K562 (cell line): ENCODE data around the gene NDUFB10. TPM values are rescaled to one million over a fixed set of nuclear protein-coding genes. Genes with fewer than 3 reads are reported as not detected.

ENCODE experiments used
- ATAC-seq: fragments of 200-7000 bp; cut with Tn5 transposase; 3 replicates; pipeline ENCODE4 v1.9.1; 2020; ENCODE audit warnings: moderate library complexity
- BruUV-seq: library from RNA; stranded (reverse); fragments of 400-500 nt; replicated peaks from 2 replicates; lab custom pipeline; 2021; lab: Mats Ljungman, UMichigan
- CTCF ChIA-PET: fragments of 300-600 bp; formaldehyde crosslinking; extraction: SDS; loops from one replicate; lab custom pipeline; 2021; ENCODE audit warnings: low intra/inter-chr PET ratio; lab: Yijun Ruan, JAX
- POLR2A ChIA-PET: fragments of 300-600, 350-650 bp; sonication (Branson Sonifier 250); formaldehyde crosslinking; extraction: SDS; loops from one replicate; lab custom pipeline; 2021; ENCODE audit warnings: antibody characterized with exemption, inconsistent platforms; lab: Yijun Ruan, JAX
- DNase-seq, 4 experiments: peaks; one replicate each; pipeline versions ENCODE4 v3.0.0 to v3.0.0-alpha.2; 2011 to 2018; ENCODE audit warnings: low spot score in 3 of 4, mixed read lengths in 3 of 4; ENCODE audit errors: extremely low read depth in 1 of 4
- FAIRE-seq: peaks from 2 replicates; lab custom pipeline; 2011; peaks lifted over from hg19 to GRCh38; lab: Jason Lieb, UNC
- H2AFZ ChIP-seq: 2 replicates; pipeline ENCODE4 v1.6.0; 2011; ENCODE audit warnings: low read depth, low read length, control low read depth, inconsistent platforms
- H3K27ac ChIP-seq: fragments of 200-600 bp; 3 replicates; pipeline ENCODE4 v1.8.0; 2011; ENCODE audit warnings: low read depth, mild to moderate bottlenecking, control low read depth, inconsistent platforms, low read length, moderate library complexity, mixed read lengths; ENCODE audit errors: extremely low read depth
- H3K27me3 ChIP-seq, 2 experiments: fragments of 300-600 bp in 1 of 2; 2 replicates in 1 of 2; 3 replicates in 1 of 2; pipeline versions ENCODE4 v1.6.0 to v1.8.0; 2011; ENCODE audit warnings: inconsistent platforms in 2 of 2, low read length in 2 of 2, mild to moderate bottlenecking in 1 of 2, mixed read lengths in 1 of 2, moderate library complexity in 1 of 2; ENCODE audit not compliant: control insufficient read depth in 2 of 2, insufficient read depth in 2 of 2
- H3K36me3 ChIP-seq: fragments of 300-600 bp; 3 replicates; pipeline ENCODE4 v1.8.0; 2011; ENCODE audit warnings: mild to moderate bottlenecking, low read length, inconsistent platforms; ENCODE audit not compliant: control insufficient read depth, insufficient read depth
- H3K4me1 ChIP-seq, 2 experiments: fragments of 200-600 bp in 1 of 2; replicated peaks in 1 of 2; 2 replicates in 1 of 2; 3 replicates in 1 of 2; pipeline versions ENCODE4 v1.5.1 to v1.8.0; 2011; ENCODE audit warnings: inconsistent platforms in 2 of 2, low read length in 2 of 2, mild to moderate bottlenecking in 1 of 2, mixed read lengths in 1 of 2, moderate library complexity in 1 of 2; ENCODE audit not compliant: control insufficient read depth in 2 of 2, insufficient read depth in 2 of 2
- H3K4me2 ChIP-seq: 2 replicates; pipeline ENCODE4 v1.6.1; 2011; ENCODE audit warnings: low read length, control low read depth, inconsistent platforms, mixed read lengths; ENCODE audit not compliant: insufficient read depth
- H3K4me3 ChIP-seq: fragments of 200-600 bp; sonication (generic), shearing (Covaris generic); 2 replicates; pipeline ENCODE4 v1.5.1; 2016; ENCODE audit warnings: control low read depth, inconsistent platforms
- H3K79me2 ChIP-seq: fragments of 200-600 bp; 3 replicates; pipeline ENCODE4 v1.8.0; 2011; ENCODE audit warnings: low read length, inconsistent platforms; ENCODE audit not compliant: control insufficient read depth, insufficient read depth
- H3K9ac ChIP-seq, 2 experiments: 2 replicates each; pipeline versions ENCODE4 v1.6.0 to v1.6.1; 2011; ENCODE audit warnings: low read depth in 2 of 2, low read length in 2 of 2, control low read depth in 1 of 2, inconsistent platforms in 1 of 2, mild to moderate bottlenecking in 1 of 2, mixed read lengths in 1 of 2; ENCODE audit not compliant: insufficient read depth in 1 of 2
- H3K9me1 ChIP-seq: one replicate; pipeline ENCODE4 v1.6.0; 2011; ENCODE audit warnings: inconsistent platforms, mild to moderate bottlenecking, low read length, moderate library complexity; ENCODE audit not compliant: control insufficient read depth, insufficient read depth
- H3K9me3 ChIP-seq: replicated peaks from 2 replicates; pipeline ENCODE4 v1.5.1; 2011; ENCODE audit warnings: low read depth, low read length, inconsistent platforms; ENCODE audit not compliant: control insufficient read depth, insufficient read depth
- H4K20me1 ChIP-seq: replicated peaks from 2 replicates; pipeline ENCODE4 v1.6.1; 2011; ENCODE audit warnings: low read length, inconsistent platforms, mixed read lengths; ENCODE audit not compliant: control insufficient read depth, insufficient read depth
- GATAD2B ChIP-seq: fragments of 450-650 bp; IDR thresholded peaks from 2 replicates; pipeline ENCODE4 v1.6.1; 2017; ENCODE audit warnings: mild to moderate bottlenecking, borderline replicate concordance
- HDAC3 ChIP-seq: fragments of 450-650 bp; IDR thresholded peaks from 2 replicates; pipeline ENCODE4 v1.6.1; 2018; ENCODE audit warnings: borderline replicate concordance, mild to moderate bottlenecking, moderate library complexity; ENCODE audit not compliant: partially characterized antibody
- HNRNPLL ChIP-seq: fragments of 200-400 bp; formaldehyde crosslinking; IDR thresholded peaks from 2 replicates; pipeline ENCODE4 v1.6.1; 2017; ENCODE audit warnings: low read length, low read depth, mild to moderate bottlenecking; ENCODE audit not compliant: poor library complexity, severe bottlenecking
- KLF10 ChIP-seq: fragments of 250-450 bp; sonication (Bioruptor Pico); IDR thresholded peaks from 2 replicates; pipeline ENCODE4 v1.6.1; 2021; ENCODE audit warnings: matching md5 sums
- MTA1 ChIP-seq: fragments of 450-650 bp; IDR thresholded peaks from 2 replicates; pipeline ENCODE4 v1.6.1; 2017; ENCODE audit warnings: borderline replicate concordance
- NCOA6 ChIP-seq: fragments of 450-650 bp; IDR thresholded peaks from 2 replicates; pipeline ENCODE4 v1.6.1; 2017; ENCODE audit warnings: mild to moderate bottlenecking
- NEUROD1 ChIP-seq: fragments of 150-350 bp; IDR thresholded peaks from 2 replicates; pipeline ENCODE4 v1.6.1; 2014; ENCODE audit warnings: borderline replicate concordance, low read length, low read depth; ENCODE audit not compliant: partially characterized antibody
- NFRKB ChIP-seq: fragments of 450-650 bp; IDR thresholded peaks from 2 replicates; pipeline ENCODE4 v1.6.1; 2016; ENCODE audit warnings: low read depth
- NR1H2 ChIP-seq: sonication (generic); formaldehyde crosslinking; IDR thresholded peaks from 2 replicates; pipeline ENCODE4 v1.4.0; 2020; ENCODE audit warnings: mild to moderate bottlenecking, missing genetic modification reagents
- POLR2G ChIP-seq: fragments of 200-400 bp; formaldehyde crosslinking; IDR thresholded peaks from 2 replicates; pipeline ENCODE4 v1.6.1; 2017; ENCODE audit warnings: low read depth, mild to moderate bottlenecking, antibody characterized with exemption, low read length, moderate library complexity
- PPARD ChIP-seq: fragments of 250-450 bp; sonication (Bioruptor Pico); IDR thresholded peaks from 2 replicates; pipeline ENCODE4 v1.8.0; 2022; ENCODE audit warnings: inconsistent platforms, mild to moderate bottlenecking, moderate library complexity
- PURB ChIP-seq: sonication (generic); formaldehyde crosslinking; IDR thresholded peaks from 2 replicates; pipeline ENCODE4 v1.9.0; 2021; ENCODE audit warnings: low read depth, mild to moderate bottlenecking, missing genetic modification reagents
- TARDBP ChIP-seq: fragments of 450-650 bp; IDR thresholded peaks from 2 replicates; pipeline ENCODE4 v1.6.1; 2016
- TBL1XR1 ChIP-seq, 2 experiments: IDR thresholded peaks; 2 replicates each; pipeline ENCODE4 v1.6.1; 2012; ENCODE audit warnings: improper control_type of control experiment in 2 of 2, low read length in 2 of 2, mild to moderate bottlenecking in 1 of 2
- ZFP36 ChIP-seq: fragments of 150-350 bp; IDR thresholded peaks from 2 replicates; pipeline ENCODE4 v1.6.1; 2018; ENCODE audit warnings: low read length, low read depth; ENCODE audit not compliant: partially characterized antibody
- ZNF77 ChIP-seq: fragments of 250-450 bp; sonication (Bioruptor Pico); IDR thresholded peaks from 2 replicates; pipeline ENCODE4 v1.5.0; 2020
- WGBS: fragments of 100-300 bp; shearing (Covaris generic); methylation state at CpG from one replicate; pipeline ENCODE4 v1.1.6; 2016; ENCODE audit warnings: low coverage, mixed read lengths; ENCODE audit not compliant: insufficient coverage; ENCODE audit errors: missing lambda C conversion rate; 5-methylcytosine and 5-hydroxymethylcytosine counted together
- in situ Hi-C: fragments of 300-500 bp; cut with MboI; formaldehyde crosslinking; loops from 4 replicates; pipeline ENCODE4 v1.15.0; 2018; ENCODE audit warnings: inconsistent platforms, mixed read lengths
- intact Hi-C: fragments of 100-400 bp; cut with micrococcal nuclease; formaldehyde crosslinking; loops from 2 replicates; pipeline ENCODE4 v1.14.2; 2022
- polyA plus RNA-seq, 8 experiments: library from polyadenylated mRNA; depleted of rRNA in 4 of 8; stranded (reverse) in 5 of 8; unstranded in 3 of 8; fragments of >200 nt; fragmentation: Nextera tagmentation in 2 of 8; fragmentation: Illumina TruSeq in 1 of 8; extraction: Ambion mirVana in 2 of 8; extraction: Trizol in 1 of 8; gene quantifications; 2 replicates each; pipeline versions ENCODE4 v1.2.1 to v1.2.3, GENCODE V29; 2011 to 2014; ENCODE audit warnings: inconsistent platforms in 1 of 8, missing spikeins in 1 of 8
- total RNA-seq, 7 experiments: library from RNA; depleted of rRNA in 6 of 7; stranded (reverse); fragments of >200 nt in 6 of 7; fragmentation: Illumina TruSeq in 2 of 7; extraction: Trizol in 2 of 7; gene quantifications; 2 replicates each; pipeline versions ENCODE4 v1.2.1 to v1.2.3, GENCODE V29; 2011 to 2021; ENCODE audit warnings: low replicate concordance in 1 of 7

The NDUFB10 gene
- total and polyA plus RNA-seq, 9 of the 15 experiments (the other 6 are each of a cell fraction or from before 2014, with no cell fraction given) = 69.3 to 527 (median 161) TPM

DNA sequence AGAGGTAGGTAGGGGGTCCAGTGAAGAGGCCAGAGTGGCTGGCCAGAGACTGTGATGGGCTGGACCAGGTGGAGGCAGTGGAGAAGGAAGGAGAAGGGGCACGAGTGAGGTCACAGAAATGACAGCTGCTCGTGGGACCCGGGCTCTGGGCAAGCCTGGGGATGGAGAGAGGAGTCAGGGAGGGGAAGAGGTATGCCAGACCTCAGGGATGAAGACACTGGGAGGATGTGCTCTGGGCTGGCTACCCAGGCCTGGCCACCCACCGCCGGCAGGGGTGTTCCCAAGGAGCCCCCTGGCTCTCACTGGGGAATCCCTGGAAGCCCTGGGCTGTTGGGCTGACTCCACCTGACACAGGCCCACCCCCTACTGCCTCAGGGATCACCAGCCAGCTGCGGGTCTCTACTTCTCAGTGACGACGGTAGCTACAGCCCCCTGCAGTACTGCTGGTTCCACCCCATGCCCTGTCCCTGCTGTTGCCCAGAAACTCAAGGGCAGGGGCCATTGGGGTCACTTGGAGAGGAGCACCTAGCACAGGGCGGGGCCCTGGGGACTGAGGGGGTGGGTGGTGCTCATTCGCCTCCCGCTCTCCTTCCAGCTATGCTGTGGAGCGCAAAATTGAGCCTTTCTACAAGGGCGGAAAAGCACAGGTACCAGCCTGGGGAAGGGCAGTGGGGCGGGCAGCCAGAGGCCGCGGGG is 14.3 kb downstream of the NDUFB10 start:
- intact Hi-C loops = no loop called here
- peak overlapping the region in 1 of 2 experiments; percentile 56; a peak in 2 of 4 replicates for H3K9ac ChIP-seq
- POLR2A ChIA-PET = interaction anchor here (1.4 to 1.8 kb wide), 2 partner anchors 9 to 18 kb away, joined by 3 to 10 read pairs; partner anchors contain the start of gene RPS2

DNA sequence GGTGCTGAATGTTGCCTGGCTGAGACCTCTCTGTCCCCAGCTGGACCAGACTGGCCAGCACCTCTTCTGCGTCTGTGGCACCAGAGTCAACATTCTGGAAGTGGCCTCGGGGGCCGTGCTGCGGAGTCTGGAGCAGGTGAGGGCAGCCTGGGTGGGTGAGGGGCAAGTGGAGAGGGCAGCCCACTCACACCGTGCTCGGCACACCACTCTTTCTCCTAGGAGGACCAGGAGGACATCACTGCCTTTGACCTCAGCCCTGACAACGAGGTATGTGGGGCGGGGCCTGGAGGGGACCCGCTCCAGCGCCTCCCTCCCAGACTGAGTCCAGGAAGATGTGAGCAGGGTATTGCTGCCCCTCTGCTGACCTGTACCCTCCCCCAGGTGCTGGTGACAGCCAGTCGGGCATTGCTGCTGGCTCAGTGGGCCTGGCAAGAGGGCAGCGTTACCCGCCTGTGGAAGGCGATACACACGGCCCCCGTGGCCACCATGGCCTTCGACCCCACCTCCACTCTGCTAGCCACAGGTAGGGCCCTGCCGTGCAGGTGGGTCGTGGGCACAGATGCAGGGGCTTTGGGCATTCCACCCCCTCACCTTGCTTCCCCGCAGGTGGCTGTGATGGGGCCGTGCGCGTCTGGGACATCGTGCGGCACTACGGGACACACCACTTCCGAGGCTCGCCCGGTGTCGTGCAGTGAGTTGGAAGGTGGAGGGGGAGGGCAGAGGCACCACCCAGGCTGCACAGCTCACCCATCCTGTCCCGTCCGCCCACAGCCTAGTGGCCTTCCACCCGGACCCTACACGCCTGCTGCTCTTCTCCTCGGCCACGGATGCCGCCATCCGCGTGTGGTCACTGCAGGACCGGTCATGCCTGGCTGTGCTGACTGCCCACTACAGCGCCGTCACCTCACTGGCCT is 15.1 kb downstream of the NDUFB10 start:
- ChIA-PET POLR2A (interaction anchor here (0.6 to 1.8 kb wide), 5 partner anchors 8 to 113 kb away, joined by 3 to 10 read pairs (median 3); partner anchors contain the start of gene RPS2), CTCF (no interaction called here)
- H3K27ac ChIP-seq = no peak overlapping the region
- H2AFZ ChIP-seq = no peak overlapping the region
- peak overlapping the region in 1 of 2 experiments; percentile 56; a peak in 2 of 4 replicates for H3K9ac ChIP-seq
- 96% methylated on average over 37 of the region's 42 CpGs for WGBS
- FAIRE-seq (no peak), ATAC-seq (no peak), DNase-seq (no peak)
- intact Hi-C loops = no loop called here
- BruUV-seq = no TSS peak
- H3K4me1 ChIP-seq = peaks cover 7 to 80% of the 10 kb centered on the region in 2 experiments; a peak in 4 of 5 replicates
- H3K4me3 ChIP-seq = no peak overlapping the region
- no peaks in the 10 kb centered on the region for H4K20me1 ChIP-seq
- peaks cover 59% of the 10 kb centered on the region; the same call in 2 of the 3 replicates for H3K36me3 ChIP-seq
- H3K27me3 ChIP-seq = no peaks in the 10 kb centered on the region
- no peak overlapping the region for H3K4me2 ChIP-seq
- no peaks in the 10 kb centered on the region for H3K9me3 ChIP-seq
- in situ Hi-C loops = no loop called here
- peaks cover 38% of the 10 kb centered on the region for H3K79me2 ChIP-seq
- no peaks in the 10 kb centered on the region for H3K9me1 ChIP-seq
- no peak for TF ChIP-seq ZFP36
- no peak for TF ChIP-seq NR1H2 (CRISPR knock-in tag)
- TF ChIP-seq PURB (CRISPR knock-in tag) = no peak
- TF ChIP-seq TBL1XR1 (IDR thresholded peaks at IDR 0.05; ENCODE audit: low read length in 2 of 2) = no peak
- no peak for TF ChIP-seq GATAD2B
- TF ChIP-seq HDAC3 = no peak
- no peak for TF ChIP-seq NCOA6
- TF ChIP-seq HNRNPLL = no peak
- TF ChIP-seq MTA1 = no peak
- no peak for TF ChIP-seq TARDBP
- no peak for TF ChIP-seq NEUROD1
- no peak for TF ChIP-seq PPARD (CRISPR knock-in tag)
- no peak for TF ChIP-seq NFRKB
- TF ChIP-seq ZNF77 (CRISPR knock-in tag) = no peak

More for the DNA sequence above, 14.3 kb downstream of the NDUFB10 start:
- 83% methylated on average over 10 of the region's 16 CpGs for WGBS
- H2AFZ ChIP-seq = no peak overlapping the region
- no peaks in the 10 kb centered on the region for H3K27me3 ChIP-seq
- H3K9me1 ChIP-seq = no peaks in the 10 kb centered on the region
- no TSS peak for BruUV-seq
- H3K27ac ChIP-seq = no peak overlapping the region
- H3K4me3 ChIP-seq = peak overlapping the region; percentile 8; the same call in 1 of the 2 replicates
- H3K4me1 ChIP-seq = peaks cover 7 to 76% of the 10 kb centered on the region in 2 experiments; a peak in 4 of 5 replicates
- FAIRE-seq (no peak), DNase-seq (no peak)
- in situ Hi-C loops = no loop called here
- no peaks in the 10 kb centered on the region for H3K9me3 ChIP-seq
- H3K79me2 ChIP-seq = peaks cover 38% of the 10 kb centered on the region
- CTCF ChIA-PET = no interaction called here
- TF ChIP-seq KLF10 (no peak), POLR2G (peak; percentile 21; the same call in 1 of the 2 replicates)
- TF ChIP-seq, all 486 proteins: peak for 1
- ATAC-seq = no peak
- Histone ChIP-seq H4K20me1 (no peaks in the 10 kb centered on the region), H3K4me2 (no peak overlapping the region), H3K36me3 (peaks cover 53% of the 10 kb centered on the region; the same call in 2 of the 3 replicates)
